GM19438 (cell line): ENCODE data around the gene JPH3.
"Not testable (repeated sequence)": the region's sequence is repeated elsewhere in the genome, so short reads cannot be mapped to it uniquely, and the experiment has no call there.

Experiments
- ATAC-seq: cut with Tn5 transposase; IDR thresholded peaks from one replicate; pipeline ENCODE4 v1.9.1; 2021; ENCODE audit warnings: low read depth; ENCODE audit not compliant: unreplicated experiment

JPH3 gene

DNA sequence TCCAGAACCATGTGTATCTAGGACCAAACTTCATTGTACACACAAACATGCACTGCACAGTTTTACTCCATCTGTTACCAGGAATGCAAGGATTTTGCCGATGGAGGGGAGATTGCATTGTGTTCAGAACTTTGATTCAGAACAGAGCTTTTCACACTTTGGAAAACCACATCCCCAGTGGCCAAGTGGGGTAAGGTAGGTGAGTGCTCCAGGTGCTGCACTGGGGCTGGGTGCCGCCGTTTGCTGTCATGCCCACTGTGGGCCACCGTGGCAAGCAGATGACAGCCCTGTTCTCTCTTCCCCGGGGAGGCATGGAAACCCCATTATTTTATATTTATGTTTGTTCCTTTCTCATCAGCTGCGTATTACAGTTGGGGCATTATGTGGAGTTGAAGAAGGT, 29.3 kb upstream of the JPH3 start:
- no peak for ATAC-seq

DNA sequence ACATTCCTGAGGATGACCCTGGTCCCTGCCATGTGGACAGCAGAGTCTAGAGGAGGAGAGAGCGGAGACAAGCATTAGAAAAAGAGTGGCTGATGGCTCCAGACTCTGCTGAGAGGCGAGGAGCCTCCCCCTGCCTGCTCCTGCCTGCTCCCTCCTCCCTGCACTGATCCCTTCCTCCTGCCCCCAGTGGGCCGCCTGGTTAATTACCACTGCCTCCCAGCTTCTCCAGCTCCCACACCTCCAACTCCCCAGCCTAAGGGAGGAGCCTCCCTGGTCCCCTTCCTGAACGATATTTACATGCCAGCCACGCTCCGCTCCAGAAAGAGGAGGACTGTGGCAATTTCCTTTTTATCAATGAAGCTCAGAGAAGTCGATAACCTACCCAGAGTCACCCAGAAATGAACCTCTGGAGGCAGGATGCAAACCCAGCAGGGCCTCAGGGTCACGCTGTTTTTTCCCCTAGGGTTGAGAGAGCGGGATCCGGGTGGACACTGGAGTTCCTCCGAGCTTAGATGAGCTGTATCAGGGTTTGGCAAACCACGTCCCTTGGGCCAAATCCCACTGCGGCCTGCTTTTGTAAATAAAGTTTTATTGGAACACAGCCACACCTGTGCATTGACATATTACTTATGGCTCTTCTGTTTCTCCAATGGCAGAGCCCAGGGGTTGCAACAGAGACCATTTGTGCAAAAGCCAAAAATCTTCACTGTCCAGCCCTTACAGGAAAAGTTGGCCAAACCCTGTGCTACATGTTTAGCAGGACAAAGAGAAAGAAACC, 27.1 kb upstream of the JPH3 start:
- ATAC-seq, result no peak

DNA sequence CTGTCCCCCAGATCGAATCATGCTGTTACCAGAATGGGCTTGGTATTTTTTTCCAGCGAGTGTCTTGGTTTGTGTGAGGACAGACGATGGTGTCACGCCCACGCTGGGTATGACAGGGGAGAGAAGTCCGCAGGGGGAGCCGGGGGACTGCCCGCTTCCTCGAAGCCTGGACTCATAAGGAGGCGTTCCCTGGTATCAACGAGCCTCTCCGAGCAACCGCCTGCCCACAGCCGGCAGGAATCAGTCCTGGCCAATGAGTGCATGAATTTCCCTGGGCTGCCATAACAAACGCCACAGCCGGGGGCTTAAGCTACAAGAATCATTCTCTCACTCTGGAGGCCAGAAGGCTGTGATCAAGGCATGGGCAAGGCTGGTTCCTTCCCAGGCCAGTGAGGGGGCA, 26.1 kb upstream of the JPH3 start:
- ATAC-seq, result no peak

DNA sequence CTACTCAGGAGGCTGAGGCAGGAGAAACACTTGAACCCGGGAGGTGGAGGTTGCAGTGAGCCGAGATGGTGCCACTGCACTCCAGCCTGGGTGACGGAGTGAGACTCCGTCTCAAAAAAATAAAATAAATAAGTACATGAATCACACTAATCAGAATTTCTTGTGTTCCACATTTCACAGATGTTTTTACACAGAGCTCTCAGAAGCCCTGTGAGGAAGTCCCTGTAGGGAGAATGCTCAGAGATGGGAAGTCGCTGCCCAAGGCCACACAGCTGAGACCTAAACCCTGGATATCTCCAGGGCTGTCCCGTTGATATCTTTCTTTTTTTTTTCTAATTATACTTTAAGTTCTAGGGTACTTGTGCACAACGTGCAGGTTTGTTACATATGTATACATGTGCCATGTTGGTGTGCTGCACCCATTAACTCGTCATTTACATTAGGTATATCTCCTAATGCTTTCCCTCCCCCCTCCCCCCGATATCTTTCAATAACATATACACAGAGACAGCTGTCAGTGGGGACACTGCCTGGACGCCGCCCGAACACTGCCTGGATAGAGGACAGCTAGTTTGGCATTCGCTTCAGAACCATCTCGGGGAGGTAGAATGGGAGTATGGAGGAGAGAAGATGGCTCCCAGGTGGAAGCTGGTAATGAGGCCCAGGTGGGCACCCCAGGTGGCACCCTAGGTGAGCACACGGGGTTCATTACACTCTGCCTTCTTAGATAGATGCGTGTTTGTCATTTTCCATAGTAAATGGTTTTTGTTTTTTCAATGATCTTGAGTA, 24.0 kb upstream of the JPH3 start:
- ATAC-seq, result not testable (repeated sequence)

DNA sequence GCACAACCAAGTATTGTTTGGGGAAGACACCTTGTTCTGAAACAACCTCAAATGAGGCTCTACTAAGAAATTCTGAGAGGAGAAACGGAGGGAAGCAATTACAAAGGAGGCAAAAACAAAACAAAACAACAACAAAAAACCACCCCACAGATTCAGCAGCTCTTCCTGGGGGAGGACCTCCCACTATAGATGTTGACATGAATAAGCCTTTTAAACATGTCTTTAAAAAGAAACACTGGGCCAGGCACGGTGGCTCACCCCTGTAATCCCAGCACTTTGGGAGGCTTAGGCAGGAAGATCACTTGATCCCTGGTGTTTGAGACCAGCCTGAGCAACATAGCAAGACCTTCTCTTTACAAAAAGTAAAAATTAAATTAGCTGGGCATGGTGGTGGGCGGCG, 22.6 kb upstream of the JPH3 start:
- no peak for ATAC-seq

DNA sequence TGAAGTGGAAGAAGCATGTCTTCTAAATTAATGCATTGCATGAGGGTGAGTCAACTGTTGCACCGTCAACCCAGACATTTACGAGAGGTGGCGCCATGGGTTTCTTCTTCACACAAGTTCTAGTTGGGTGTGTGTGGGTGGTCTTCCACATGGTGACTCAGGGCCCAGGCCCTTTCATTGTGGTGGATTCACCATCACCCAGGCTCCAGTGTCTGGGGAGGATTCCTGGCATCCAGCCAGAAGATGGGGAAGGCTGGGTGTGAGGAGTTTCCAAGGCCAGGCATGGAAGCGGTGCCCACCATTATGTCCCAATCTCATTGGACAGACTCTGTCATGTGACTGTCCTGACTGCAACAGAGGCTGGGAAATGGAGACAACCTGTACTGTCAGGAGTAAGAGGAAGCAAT, 21.4 kb upstream of the JPH3 start:
- ATAC-seq, result no peak

DNA sequence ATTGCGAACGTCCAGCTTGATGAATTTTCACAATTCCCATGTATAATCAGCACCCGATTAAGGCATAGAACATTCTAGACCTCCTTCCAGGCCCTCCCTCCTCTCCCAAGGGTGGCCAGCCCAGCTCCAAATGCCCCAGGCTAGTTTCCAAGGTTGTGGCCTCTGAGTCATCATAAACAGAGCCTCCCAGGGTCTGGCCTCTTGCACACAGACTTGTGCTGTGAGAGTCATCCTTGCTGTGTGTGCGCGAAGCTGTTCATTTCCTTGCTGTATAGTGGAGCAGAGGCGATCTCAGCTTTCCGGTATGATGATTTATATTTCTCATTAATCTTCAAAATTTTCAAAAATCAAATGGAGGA, 20.5 kb upstream of the JPH3 start:
- ATAC-seq, result no peak

DNA sequence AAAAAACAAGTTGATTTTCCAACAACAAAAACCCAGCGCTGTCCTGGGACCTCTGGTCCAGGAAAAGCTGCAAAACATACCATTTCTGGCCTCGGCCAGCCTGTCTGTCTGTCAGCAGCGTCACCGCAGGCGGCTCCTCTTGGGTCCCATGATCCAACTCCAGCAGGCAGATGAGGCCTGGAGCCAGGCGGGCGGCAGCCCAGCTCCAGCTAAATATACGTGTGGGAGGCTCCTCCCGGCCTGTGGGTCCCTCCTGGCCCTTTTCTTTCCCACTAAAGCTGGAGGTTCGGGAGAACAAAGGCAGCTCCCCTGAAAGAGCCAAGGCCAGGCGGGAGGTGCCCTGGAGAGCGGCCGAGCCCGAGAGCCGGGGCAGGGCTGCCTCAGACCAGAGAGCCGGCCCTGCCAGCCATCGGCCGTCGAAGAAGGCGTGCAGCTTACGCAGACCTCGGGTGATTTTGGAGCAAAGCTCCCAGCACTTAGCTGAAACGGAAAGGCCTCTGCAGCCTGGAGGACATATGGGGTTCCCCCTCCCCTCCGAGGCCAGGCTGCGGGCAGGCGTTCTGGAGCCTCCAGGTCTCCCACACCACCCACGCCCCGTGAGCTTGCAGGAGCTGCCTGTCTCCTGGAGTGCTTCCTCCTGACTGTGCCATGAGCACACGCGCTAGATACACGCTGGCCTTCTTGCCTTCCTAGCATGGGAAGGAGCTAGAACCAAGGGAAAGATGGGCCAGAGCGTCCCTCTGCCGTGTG, 19.9 kb upstream of the JPH3 start:
- ATAC-seq, result no peak

DNA sequence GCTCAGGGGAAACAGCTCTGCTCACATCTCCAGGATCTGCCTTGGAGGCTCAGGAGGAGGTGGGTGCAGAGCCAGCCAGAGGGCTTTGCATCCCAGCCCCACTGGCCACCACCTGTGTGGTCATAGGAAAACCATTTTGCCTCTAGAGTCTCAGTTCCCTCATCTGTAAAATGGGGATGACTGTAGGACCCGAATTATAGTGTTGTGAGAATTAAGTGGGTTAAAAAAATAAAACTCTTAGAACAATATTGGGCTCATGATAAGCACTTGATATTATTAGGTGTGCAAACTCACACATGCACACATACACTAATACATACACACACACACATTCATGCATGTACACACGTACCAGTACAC, 19.4 kb upstream of the JPH3 start:
- no peak for ATAC-seq

DNA sequence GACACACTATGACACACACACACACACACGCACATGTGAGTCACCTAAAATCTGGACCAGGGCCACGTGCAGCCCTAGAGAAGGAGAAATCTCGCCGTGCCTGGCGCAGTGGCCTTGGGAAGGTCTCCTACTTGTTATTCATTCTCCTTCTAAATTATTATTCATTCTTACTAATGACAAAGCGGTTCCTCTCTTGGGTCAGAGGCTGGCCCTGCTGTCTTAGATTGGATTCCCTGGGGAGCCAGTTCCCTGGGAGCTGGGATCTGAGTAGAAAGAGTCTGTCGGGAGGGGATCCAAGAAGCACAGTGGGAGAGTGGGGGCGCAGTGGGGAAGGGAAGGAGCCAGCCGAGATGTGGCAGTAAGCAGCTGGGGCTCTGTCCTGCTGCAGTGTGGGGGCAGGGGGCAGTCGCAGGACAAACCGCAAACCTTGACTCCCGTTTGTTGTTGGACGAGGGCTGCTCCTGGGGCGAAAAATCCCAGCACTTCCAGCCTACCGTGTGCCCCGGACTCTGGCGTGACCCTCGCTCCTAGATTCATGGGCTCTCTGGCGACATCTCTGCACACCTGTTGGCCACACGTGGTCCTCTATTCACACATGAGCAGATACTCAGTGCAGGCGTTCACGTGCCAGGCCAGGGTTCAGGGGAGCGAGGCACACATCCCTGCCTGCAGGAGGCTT, 18.7 kb upstream of the JPH3 start:
- ATAC-seq, result no peak

DNA sequence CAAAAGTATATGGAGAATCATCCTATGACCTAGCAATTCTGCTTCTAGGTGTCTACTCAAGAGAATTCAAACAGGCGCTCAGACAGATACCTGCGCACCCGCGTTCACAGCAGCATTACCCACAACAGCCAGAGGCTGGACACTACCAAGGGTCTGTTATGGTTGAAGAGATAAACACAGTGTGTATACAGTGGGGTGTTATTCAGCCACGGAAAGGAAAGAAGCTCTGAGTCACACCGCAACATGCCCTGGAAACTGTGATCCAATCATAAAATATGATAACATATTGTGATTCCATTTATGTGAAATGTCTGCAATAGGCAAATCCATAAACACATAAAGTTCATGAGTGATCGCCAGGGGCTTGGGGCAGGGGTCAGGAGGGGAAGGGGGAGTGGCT, 18.0 kb upstream of the JPH3 start:
- ATAC-seq, result no peak

DNA sequence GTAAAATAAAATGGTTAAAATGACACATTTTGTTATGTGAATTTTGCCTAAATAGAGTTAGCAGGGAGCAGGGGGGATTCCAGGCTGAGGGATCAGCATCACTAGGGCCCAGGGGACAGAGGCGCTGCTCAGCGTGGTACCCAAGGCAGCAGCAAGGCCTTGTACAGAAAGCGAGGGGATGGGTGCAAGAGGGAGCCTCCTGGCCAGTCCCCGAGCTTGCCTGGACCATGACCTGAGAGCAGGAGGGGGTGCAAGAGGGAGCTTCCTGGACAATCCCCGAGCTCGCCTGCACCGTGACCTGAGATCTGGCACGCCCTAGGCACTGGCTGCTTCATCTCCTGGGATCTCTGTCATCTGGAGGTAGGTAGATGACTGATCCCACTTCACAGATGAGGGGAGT, 17.3 kb upstream of the JPH3 start:
- no peak for ATAC-seq

DNA sequence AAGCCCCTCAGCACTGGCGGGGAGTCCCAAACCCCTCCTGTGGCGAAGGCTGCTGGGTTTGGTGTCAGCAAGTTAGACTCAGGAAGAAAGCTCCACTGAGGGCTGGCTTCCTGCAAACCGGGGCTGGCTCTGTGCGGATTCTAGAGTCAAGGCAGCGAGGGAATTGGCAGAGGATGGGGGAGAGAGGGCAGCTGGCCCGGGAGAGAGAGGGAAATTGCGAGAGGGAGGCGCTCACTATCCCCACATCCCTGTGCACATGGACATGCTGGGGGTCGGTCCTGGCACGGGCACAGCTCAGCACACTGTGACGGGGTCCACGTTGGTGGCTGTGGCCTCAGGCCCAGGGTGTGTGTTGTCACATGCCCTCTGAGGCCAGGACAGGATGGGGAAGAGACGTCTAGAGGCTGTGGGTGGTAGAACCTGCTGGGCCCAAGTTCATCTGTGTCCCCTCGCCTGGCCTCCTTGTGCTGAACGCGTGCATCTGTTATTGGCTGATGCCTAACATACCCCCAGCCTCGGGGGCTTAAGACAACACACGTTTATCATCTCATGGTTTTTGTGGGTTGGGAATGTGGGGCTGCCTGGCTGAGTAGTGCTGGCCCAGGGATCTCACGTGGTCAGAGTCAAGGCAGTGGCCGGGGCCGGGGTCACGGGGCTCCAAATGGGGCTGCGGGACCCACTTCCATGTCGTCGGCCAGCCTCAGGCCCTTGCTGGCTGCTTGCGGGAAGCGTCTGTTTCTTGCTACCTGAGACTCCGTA, 16.7 kb upstream of the JPH3 start:
- ATAC-seq, result no peak

DNA sequence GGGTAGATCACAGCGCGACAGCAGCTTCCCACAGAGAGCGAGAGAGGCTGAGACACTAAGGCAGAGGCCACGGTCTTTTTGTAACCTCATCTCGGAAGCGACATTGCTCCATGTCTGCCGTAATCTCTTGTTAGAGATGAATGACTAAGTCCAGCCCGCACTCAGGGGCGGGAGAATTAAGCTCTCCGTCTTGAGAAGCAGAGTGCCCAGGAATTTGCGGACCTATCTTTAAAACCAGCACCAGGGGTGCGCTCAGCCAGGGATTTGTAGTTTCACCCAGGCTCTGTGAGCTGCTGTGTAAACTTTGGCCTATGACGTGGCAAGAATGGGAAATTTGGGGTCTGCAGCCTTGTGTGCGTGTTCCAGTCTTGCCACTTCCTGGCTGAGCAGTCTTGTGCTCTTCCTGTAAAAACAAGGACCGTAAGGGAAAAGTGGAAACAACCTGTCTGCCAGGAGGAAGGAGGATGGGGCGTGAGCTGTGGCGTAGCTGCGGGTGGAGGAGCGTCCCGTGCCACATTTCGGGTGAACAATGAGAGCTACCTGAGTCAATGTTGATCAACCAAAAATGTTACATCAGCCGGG, 16.0 kb upstream of the JPH3 start:
- no peak for ATAC-seq

DNA sequence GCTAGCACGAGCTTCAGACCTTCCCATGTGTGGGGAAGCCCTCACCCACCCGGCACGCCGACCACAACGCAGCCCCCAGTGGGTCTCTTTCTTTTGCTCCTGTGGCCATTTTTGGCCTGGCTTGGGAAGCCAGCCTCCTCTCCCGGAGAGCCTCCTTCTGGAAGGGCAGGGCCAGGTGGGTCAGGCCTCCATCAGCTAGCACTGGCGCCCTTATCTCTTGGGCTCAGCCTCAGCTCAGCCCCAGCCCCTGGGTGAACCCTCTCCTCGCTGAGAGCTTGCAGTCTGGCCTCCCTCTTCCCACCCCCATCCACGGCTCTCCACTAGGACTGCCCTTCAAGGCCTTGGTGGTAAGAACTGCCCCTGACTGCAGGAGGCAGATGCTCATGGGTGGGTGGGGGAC, 14.7 kb upstream of the JPH3 start:
- ATAC-seq, result no peak

DNA sequence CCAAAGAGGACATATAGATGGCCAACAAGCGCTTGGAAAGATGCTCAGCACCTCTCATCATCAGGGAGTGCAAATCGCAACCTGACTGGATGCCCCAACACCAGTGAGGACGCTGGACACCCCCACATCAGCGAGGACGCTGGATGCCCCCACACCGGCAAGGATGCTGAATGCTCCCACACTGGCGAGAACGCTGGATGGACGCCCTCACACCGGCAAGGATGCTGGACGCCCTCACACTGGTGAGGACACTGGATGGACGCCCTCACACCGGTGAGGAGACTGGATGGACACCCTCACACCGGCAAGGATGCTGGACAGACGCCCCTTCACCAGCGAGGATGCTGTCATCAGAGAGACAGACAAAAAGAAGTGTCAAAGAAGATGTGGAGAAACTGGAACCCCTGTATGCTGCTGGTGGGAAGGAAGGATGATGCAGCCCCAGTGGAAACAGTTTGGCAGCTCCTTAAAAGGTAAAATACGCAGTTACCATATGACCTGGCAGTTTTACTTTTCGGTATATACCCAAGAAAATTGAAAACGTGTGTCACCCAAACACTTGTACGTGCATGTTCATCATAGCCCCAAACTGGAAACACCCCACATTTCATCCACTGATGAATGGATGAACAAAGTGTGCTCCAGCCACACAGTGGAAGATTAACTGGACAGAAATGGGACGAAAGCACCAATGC, 10.1 kb upstream of the JPH3 start:
- ATAC-seq, result no peak

DNA sequence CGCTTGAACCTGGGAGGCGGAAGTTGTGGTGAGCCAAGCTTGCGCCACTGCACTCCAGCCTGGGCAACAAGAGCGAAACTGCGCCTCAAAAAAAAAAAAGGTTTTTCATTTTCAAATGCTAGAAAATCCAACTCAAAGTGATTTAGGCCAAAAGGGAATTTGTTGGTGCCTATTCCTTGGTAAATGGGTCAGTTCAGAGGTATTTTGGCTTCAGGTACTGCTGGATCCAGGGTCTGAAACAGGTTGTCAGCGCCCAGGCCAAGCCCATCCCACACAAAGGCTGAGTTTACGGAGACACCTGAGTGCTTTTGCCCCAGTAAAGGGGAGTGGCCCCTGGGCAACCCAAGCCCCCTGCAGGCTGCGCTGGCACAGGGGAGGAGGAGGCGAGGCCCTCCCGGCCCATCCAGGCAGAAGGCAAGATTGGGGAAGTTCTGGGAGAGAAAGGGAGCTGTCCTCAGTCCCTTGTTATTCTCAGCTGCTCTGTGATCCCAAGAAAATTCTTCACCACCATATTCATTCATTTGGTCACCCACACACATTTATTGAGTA, 8.5 kb upstream of the JPH3 start:
- no peak for ATAC-seq

DNA sequence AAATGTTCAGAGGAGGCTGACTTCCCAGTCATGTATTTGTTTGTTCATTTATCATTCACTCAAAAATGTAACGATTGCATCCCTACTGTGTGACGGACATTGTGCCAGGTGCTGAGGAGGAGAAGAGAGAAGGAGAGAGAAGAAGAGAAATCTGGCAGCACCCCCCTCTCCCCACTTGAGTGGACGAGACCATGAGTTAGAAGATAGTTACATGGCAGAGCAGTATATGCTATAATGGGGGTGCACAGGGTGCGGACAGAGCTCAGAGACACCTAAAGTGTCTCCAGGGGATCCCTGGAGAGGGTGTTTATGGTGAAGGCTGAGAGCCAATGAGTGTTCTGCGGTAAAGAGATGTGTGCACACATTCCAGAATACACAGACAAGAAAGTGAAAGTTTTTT, 6.6 kb upstream of the JPH3 start:
- no peak for ATAC-seq

DNA sequence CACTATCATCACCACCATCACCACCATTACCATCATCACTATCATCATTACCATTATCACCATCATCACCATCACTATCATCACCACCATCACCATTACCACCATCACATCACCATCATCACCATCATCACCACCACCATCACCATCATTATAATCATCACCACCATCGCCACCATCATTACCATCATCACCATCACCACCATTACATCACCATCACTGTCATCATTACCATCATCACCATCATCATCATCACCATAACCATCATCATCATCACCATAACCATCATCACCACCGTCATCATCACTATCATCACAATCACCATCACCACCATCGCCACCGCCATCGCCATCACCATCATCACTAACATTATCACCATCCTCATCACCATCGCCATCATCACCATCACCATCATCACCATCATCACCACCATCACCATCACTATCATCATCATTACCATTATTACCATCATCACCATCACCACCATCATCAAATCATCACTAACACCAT, 4.9 kb upstream of the JPH3 start:
- no peak for ATAC-seq
